Embryonic facial prominence (tissue), 1 donor: ENCODE measurements around the gene SCEL.
"Not testable (repeated sequence)": the region's sequence is repeated elsewhere in the genome, so short reads cannot be mapped to it uniquely, and the experiment has no call there.

ENCODE experiments used
- DNase-seq: peaks from one replicate; pipeline ENCODE4 v3.0.0-alpha.2; 2016; ENCODE audit errors: extremely low spot score

Gene SCEL

GRCh38 chr13:77558016-77558415 lies 22.5 kb downstream of the SCEL start:
- no peak for DNase-seq

GRCh38 chr13:77563111-77563510 lies 27.6 kb downstream of the SCEL start:
- no peak for DNase-seq

GRCh38 chr13:77565635-77566034 lies 30.1 kb downstream of the SCEL start:
- DNase-seq, result no peak

GRCh38 chr13:77571956-77572355 lies 36.5 kb downstream of the SCEL start:
- no peak for DNase-seq

GRCh38 chr13:77574096-77574495 lies 38.6 kb downstream of the SCEL start:
- no peak for DNase-seq

GRCh38 chr13:77579959-77580358 lies 44.5 kb downstream of the SCEL start:
- no peak for DNase-seq

GRCh38 chr13:77580748-77581147 lies 45.2 kb downstream of the SCEL start:
- DNase-seq, result no peak

- DNase-seq, result no peak
These were observed 48.1 kb downstream of the SCEL start for GRCh38 chr13:77583581-77583980.

GRCh38 chr13:77584106-77584505 lies 48.6 kb downstream of the SCEL start:
- no peak for DNase-seq

- DNase-seq, result no peak
These were observed 59.8 kb downstream of the SCEL start for GRCh38 chr13:77595166-77595810.

GRCh38 chr13:77596777-77597176 lies 61.3 kb downstream of the SCEL start:
- DNase-seq, result no peak

GRCh38 chr13:77599351-77599750 lies 63.8 kb downstream of the SCEL start:
- no peak for DNase-seq

GRCh38 chr13:77600701-77601100 lies 65.2 kb downstream of the SCEL start:
- DNase-seq, result no peak

- DNase-seq, result no peak
These were observed 75.6 kb downstream of the SCEL start for GRCh38 chr13:77611068-77611467.

GRCh38 chr13:77616027-77616426 lies 80.5 kb downstream of the SCEL start:
- no peak for DNase-seq

GRCh38 chr13:77619655-77620054 lies 84.1 kb downstream of the SCEL start:
- DNase-seq, result no peak

GRCh38 chr13:77620138-77620537 lies 84.6 kb downstream of the SCEL start:
- no peak for DNase-seq

GRCh38 chr13:77623806-77624205 lies 88.3 kb downstream of the SCEL start:
- no peak for DNase-seq

- no peak for DNase-seq
These were observed 92.7 kb downstream of the SCEL start for GRCh38 chr13:77628170-77628569.

- no peak for DNase-seq
These were observed 102.1 kb downstream of the SCEL start for GRCh38 chr13:77637588-77637987.

GRCh38 chr13:77650409-77650808 lies 114.9 kb downstream of the SCEL start:
- no peak for DNase-seq

- DNase-seq, result no peak
These were observed 117.8 kb downstream of the SCEL start for GRCh38 chr13:77653301-77653700.

GRCh38 chr13:77660016-77660415 lies 124.5 kb downstream of the SCEL start:
- DNase-seq, result not testable (repeated sequence)

- DNase-seq, result no peak
These were observed 125.3 kb downstream of the SCEL start for GRCh38 chr13:77660841-77661250.
